Measurements from ENCODE around the gene AQP9. TPM values are rescaled to one million over a fixed set of nuclear protein-coding genes. Genes with fewer than 3 reads are reported as not detected.

The AQP9 gene
- total and polyA plus RNA-seq, 12 donors, result 0.22 to 2.8 (median 0.84) TPM; not detected in 1

- no peaks in the 10 kb centered on the region for H3K9me3 ChIP-seq (replicated peaks in 1 of 3)
- no peaks in the 10 kb centered on the region for H3K36me3 ChIP-seq (replicated peaks in 1 of 2)
- WGBS, 4 donors, result 80 to 87% (median 84%) methylated on average over 2 of the region's 2 CpGs
- H3K27me3 ChIP-seq, result no peaks in the 10 kb centered on the region
- H3K4me3 ChIP-seq, result no peak overlapping the region
- no peaks in the 10 kb centered on the region for H3K4me1 ChIP-seq (replicated peaks in 1 of 2)
- H3K27ac ChIP-seq, result no peak overlapping the region
- no peak for TF ChIP-seq CTCF (IDR thresholded peaks at IDR 0.05)
- TF ChIP-seq POLR2A (IDR thresholded peaks at IDR 0.05), result no peak
- intact Hi-C loops (cut with DNase I), result no loop called here
- DNase-seq, result no peak
These were observed 2.5 kb upstream of the AQP9 start for GRCh38 chr15:58135511-58136174.

- WGBS, 4 donors, result 89 to 100% (median 98%) methylated on average over 1 of the region's 1 CpG
- Histone ChIP-seq H3K9me3 (replicated peaks in 1 of 3) (no peaks in the 10 kb centered on the region), H3K4me3 (no peak overlapping the region), H3K27me3 (no peaks in the 10 kb centered on the region), H3K4me1 (replicated peaks in 1 of 2) (no peaks in the 10 kb centered on the region), H3K27ac (no peak overlapping the region), H3K36me3 (replicated peaks in 1 of 2) (no peaks in the 10 kb centered on the region)
- DNase-seq, result no peak
- TF ChIP-seq POLR2A (IDR thresholded peaks at IDR 0.05) (no peak), CTCF (IDR thresholded peaks at IDR 0.05) (no peak)
- intact Hi-C loops (cut with DNase I), result no loop called here
These were observed 1.4 kb upstream of the AQP9 start for GRCh38 chr15:58136731-58137130.

- H3K4me3 ChIP-seq, result no peak overlapping the region
- no peaks in the 10 kb centered on the region for H3K4me1 ChIP-seq (replicated peaks in 1 of 2)
- no peaks in the 10 kb centered on the region for H3K27me3 ChIP-seq
- H3K36me3 ChIP-seq (replicated peaks in 1 of 2), result no peaks in the 10 kb centered on the region
- no peak for TF ChIP-seq CTCF (IDR thresholded peaks at IDR 0.05)
- no peak for TF ChIP-seq POLR2A (IDR thresholded peaks at IDR 0.05)
- WGBS, 4 donors, result 88 to 100% (median 95%) methylated on average over 1 of the region's 1 CpG
- no peak for DNase-seq
- H3K9me3 ChIP-seq (replicated peaks in 1 of 3), result no peaks in the 10 kb centered on the region
- intact Hi-C loops (cut with DNase I), result no loop called here
- H3K27ac ChIP-seq, result no peak overlapping the region
These were observed 495 bp upstream of the AQP9 start for GRCh38 chr15:58137686-58138085.

GRCh38 chr15:58139276-58139988 lies 1.3 kb downstream of the AQP9 start:
- TF ChIP-seq POLR2A (IDR thresholded peaks at IDR 0.05) (no peak), CTCF (IDR thresholded peaks at IDR 0.05) (no peak)
- H3K4me1 ChIP-seq (replicated peaks in 1 of 2), result no peaks in the 10 kb centered on the region
- 62 to 66% (median 64%) methylated on average over 5 of the region's 5 CpGs for WGBS, 4 donors
- no peaks in the 10 kb centered on the region for H3K27me3 ChIP-seq
- H3K27ac ChIP-seq, result peak overlapping the region in 1 of 5 donors; percentile 12
- no peaks in the 10 kb centered on the region for H3K36me3 ChIP-seq (replicated peaks in 1 of 2)
- intact Hi-C loops (cut with DNase I), result no loop called here
- H3K4me3 ChIP-seq, result no peak overlapping the region
- DNase-seq, result no peak
- H3K9me3 ChIP-seq (replicated peaks in 1 of 3), result no peaks in the 10 kb centered on the region
